ENCODE results near the gene STK4. TPM values are rescaled to one million over a fixed set of nuclear protein-coding genes. Genes with fewer than 3 reads are reported as not detected.

The STK4 gene
- total and polyA plus RNA-seq, 7 donors: 2.4 to 8.6 (median 5.6) TPM

GRCh38 chr20:45036044-45036755 lies 69.9 kb downstream of the STK4 start:
- Histone ChIP-seq H3K36me3 (ENCODE audit: insufficient read depth in 1 of 2, low read depth in 1 of 2) (no peaks in the 10 kb centered on the region), H3K4me3 (no peak overlapping the region), H3K9me3 (no peaks in the 10 kb centered on the region), H3K27me3 (ENCODE audit: insufficient read depth in 3 of 3, low read length in 2 of 3) (no peaks in the 10 kb centered on the region), H3K4me1 (peaks cover 12% of the 10 kb centered on the region), H3K27ac (no peak overlapping the region)
- DNase-seq (no peak), ATAC-seq (no peak)
- intact Hi-C loops (cut with DNase I): no loop called here
- TF ChIP-seq, protein P1, sequence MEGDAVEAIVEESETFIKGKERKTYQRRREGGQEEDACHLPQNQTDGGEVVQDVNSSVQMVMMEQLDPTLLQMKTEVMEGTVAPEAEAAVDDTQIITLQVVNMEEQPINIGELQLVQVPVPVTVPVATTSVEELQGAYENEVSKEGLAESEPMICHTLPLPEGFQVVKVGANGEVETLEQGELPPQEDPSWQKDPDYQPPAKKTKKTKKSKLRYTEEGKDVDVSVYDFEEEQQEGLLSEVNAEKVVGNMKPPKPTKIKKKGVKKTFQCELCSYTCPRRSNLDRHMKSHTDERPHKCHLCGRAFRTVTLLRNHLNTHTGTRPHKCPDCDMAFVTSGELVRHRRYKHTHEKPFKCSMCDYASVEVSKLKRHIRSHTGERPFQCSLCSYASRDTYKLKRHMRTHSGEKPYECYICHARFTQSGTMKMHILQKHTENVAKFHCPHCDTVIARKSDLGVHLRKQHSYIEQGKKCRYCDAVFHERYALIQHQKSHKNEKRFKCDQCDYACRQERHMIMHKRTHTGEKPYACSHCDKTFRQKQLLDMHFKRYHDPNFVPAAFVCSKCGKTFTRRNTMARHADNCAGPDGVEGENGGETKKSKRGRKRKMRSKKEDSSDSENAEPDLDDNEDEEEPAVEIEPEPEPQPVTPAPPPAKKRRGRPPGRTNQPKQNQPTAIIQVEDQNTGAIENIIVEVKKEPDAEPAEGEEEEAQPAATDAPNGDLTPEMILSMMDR (IDR thresholded peaks at IDR 0.05): no peak
- 88 to 93% (median 91%) methylated on average over 10 of the region's 10 CpGs for WGBS, 3 donors

DNA sequence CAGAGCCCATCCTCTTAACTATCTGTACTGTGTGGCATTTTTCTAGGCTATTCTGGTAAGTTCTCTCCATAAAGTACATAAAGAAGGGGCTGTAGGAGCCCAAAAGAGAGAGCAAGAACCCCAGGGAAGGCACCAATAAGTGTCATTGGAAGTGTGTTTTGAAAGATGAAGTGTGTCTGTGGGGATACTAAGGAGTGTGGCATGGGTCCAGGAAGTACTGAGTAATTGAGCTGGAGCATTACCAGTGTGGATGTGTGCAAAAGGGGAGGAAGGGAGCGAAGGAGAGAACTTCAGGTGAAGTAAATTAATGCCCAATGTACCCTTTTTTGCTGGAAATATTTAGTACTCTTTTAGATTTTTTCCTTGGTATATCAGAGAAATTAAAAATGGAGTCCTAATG lies 70.7 kb downstream of the STK4 start:
- H3K27me3 ChIP-seq (ENCODE audit: insufficient read depth in 3 of 3, low read length in 2 of 3): no peaks in the 10 kb centered on the region
- peaks cover 12% of the 10 kb centered on the region for H3K4me1 ChIP-seq
- H3K36me3 ChIP-seq (ENCODE audit: insufficient read depth in 1 of 2, low read depth in 1 of 2): no peaks in the 10 kb centered on the region
- H3K27ac ChIP-seq: no peak overlapping the region
- H3K9me3 ChIP-seq: no peaks in the 10 kb centered on the region
- ATAC-seq (peak in 2 of 4 donors; percentile 76 to 85), DNase-seq (no peak)
- TF ChIP-seq, protein P1 (IDR thresholded peaks at IDR 0.05): no peak
- WGBS, 3 donors: 63 to 72% (median 67%) methylated on average over 1 of the region's 1 CpG
- intact Hi-C loops (cut with DNase I): no loop called here
- H3K4me3 ChIP-seq: no peak overlapping the region

- H3K36me3 ChIP-seq (ENCODE audit: insufficient read depth in 1 of 2, low read depth in 1 of 2): no peaks in the 10 kb centered on the region
- DNase-seq (no peak), ATAC-seq (peak in 1 of 4 donors; percentile 68)
- TF ChIP-seq, protein P1 (IDR thresholded peaks at IDR 0.05): no peak
- peaks cover 12% of the 10 kb centered on the region for H3K4me1 ChIP-seq
- intact Hi-C loops (cut with DNase I): no loop called here
- 62 to 86% (median 67%) methylated on average over 2 of the region's 2 CpGs for WGBS, 3 donors
- H3K27ac ChIP-seq: no peak overlapping the region
- no peaks in the 10 kb centered on the region for H3K9me3 ChIP-seq
- H3K27me3 ChIP-seq (ENCODE audit: insufficient read depth in 3 of 3, low read length in 2 of 3): no peaks in the 10 kb centered on the region
- H3K4me3 ChIP-seq: no peak overlapping the region
These were observed 71.3 kb downstream of the STK4 start for GRCh38 chr20:45037635-45038034.

DNA sequence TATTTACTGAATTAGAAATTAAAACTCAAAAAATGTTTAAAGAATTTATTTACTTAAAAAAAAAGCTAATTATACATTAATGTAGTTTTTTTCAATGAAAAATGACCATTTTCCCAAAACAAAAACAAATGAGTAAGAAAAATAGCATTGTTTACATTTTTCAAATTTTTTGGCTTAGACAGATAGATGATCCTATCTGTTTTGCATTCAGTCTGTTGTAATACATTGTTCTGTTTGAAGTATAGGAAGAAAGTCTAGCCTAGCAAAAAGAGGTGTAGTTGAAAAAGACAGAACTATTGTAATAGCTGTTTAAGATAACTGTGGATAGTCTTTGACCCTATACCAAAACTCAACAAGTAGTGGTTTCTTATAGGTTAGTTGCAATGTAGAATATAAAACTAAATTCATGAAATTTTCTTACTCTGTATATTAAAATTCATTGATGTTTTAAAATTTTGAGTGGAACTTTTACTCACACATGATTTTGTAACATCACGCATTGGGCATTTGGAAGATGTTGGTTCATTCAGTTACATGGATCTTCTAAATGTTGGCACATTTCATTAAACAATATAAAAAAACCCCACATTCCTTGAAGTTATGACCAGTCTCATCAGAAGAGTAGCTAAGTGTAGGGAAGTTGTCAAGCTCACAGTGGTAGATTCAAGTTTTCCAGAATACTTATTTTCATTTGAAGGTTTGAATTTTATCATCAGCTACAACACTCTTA lies 72.6 kb downstream of the STK4 start:
- no peaks in the 10 kb centered on the region for H3K36me3 ChIP-seq (ENCODE audit: insufficient read depth in 1 of 2, low read depth in 1 of 2)
- ATAC-seq: no peak
- H3K4me1 ChIP-seq: peaks cover 12% of the 10 kb centered on the region
- H3K27ac ChIP-seq: no peak overlapping the region
- intact Hi-C loops (cut with DNase I): no loop called here
- TF ChIP-seq, protein P1 (IDR thresholded peaks at IDR 0.05): no peak
- no peak overlapping the region for H3K4me3 ChIP-seq
- no peak for DNase-seq
- no peaks in the 10 kb centered on the region for H3K9me3 ChIP-seq
- no peaks in the 10 kb centered on the region for H3K27me3 ChIP-seq (ENCODE audit: insufficient read depth in 3 of 3, low read length in 2 of 3)
- WGBS, 3 donors: 94 to 96% (median 94%) methylated on average over 1 of the region's 1 CpG
